ENCODE measurements around the gene DYSF.
A peak's percentile ranks its signal among the peaks of the same experiment; 100 is the strongest.

Gene DYSF

DNA sequence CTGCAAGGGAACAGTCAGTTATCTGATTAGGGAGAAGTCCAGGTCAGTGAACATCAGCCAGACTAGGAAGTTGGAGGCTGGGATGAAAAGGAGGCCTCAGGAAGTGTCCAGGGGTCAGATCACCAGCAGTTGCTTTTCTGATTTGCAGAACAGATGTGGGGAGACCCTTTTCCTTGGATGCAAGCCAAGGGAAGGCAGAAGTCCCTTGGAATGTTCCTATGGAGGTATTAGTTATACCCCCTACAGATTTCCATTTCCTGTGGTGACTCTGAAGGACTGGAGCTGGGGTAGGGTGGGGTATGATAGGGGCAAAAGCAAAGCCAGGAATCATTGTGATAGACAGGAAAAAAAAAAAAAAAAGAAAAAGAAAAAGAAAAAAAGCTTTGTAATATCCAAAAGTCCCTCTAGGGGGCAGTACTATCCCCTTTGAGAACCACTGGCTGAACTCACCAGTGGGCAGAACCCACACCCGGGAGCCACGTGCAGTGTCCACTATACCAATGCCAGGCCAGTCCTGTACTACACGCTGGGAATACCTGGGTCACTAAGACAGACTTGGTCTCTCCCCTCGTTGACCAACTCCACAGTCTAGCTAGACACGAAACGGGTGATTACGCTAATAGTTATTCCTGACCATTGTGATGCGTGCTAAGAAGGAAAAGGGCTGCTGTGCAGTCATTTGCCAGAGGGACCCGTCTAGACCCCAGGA is 7.4 kb downstream of the DYSF start:
- peak overlapping the region; percentile 88 for H3K27ac ChIP-seq
- H3K27me3 ChIP-seq: no peaks in the 10 kb centered on the region
- peaks cover 91 to 100% of the 10 kb centered on the region in 2 experiments for H3K4me1 ChIP-seq (ENCODE audit: control insufficient read depth in 1 of 2, insufficient read depth in 1 of 2, low read depth in 1 of 2, low read length in 1 of 2)
- TF ChIP-seq, protein P1, sequence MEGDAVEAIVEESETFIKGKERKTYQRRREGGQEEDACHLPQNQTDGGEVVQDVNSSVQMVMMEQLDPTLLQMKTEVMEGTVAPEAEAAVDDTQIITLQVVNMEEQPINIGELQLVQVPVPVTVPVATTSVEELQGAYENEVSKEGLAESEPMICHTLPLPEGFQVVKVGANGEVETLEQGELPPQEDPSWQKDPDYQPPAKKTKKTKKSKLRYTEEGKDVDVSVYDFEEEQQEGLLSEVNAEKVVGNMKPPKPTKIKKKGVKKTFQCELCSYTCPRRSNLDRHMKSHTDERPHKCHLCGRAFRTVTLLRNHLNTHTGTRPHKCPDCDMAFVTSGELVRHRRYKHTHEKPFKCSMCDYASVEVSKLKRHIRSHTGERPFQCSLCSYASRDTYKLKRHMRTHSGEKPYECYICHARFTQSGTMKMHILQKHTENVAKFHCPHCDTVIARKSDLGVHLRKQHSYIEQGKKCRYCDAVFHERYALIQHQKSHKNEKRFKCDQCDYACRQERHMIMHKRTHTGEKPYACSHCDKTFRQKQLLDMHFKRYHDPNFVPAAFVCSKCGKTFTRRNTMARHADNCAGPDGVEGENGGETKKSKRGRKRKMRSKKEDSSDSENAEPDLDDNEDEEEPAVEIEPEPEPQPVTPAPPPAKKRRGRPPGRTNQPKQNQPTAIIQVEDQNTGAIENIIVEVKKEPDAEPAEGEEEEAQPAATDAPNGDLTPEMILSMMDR (IDR thresholded peaks at IDR 0.05): no peak
- H3K36me3 ChIP-seq: peaks cover 78% of the 10 kb centered on the region
- H3K9me3 ChIP-seq: no peaks in the 10 kb centered on the region
- H3K4me3 ChIP-seq (ENCODE audit: low read depth in 1 of 2, low read length in 1 of 2): no peak overlapping the region

DNA sequence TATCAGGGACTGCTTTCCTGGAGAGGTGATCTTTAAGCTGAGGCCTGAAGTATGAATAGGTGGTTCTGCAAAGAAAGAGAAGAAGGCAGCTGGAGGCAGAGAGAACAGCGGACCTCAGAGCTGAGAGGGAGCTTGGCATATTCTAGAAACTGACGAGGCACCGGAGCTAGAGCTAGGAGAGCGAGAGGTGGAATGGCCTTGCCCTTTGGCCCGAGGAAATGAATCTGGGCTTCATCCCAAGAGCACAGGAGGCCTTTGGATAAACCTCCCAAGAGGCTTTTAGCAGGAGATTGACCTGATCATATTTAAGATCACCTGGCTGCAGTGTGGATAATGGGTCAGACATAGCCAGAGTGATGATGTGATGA is 7.9 kb downstream of the DYSF start:
- Histone ChIP-seq H3K27ac (peak overlapping the region; percentile 49), H3K36me3 (peaks cover 78% of the 10 kb centered on the region), H3K9me3 (no peaks in the 10 kb centered on the region), H3K27me3 (no peaks in the 10 kb centered on the region), H3K4me3 (ENCODE audit: low read depth in 1 of 2, low read length in 1 of 2) (no peak overlapping the region), H3K4me1 (ENCODE audit: control insufficient read depth in 1 of 2, insufficient read depth in 1 of 2, low read depth in 1 of 2, low read length in 1 of 2) (peaks cover 91 to 100% of the 10 kb centered on the region in 2 experiments)
- TF ChIP-seq, protein P1 (IDR thresholded peaks at IDR 0.05): no peak

DNA sequence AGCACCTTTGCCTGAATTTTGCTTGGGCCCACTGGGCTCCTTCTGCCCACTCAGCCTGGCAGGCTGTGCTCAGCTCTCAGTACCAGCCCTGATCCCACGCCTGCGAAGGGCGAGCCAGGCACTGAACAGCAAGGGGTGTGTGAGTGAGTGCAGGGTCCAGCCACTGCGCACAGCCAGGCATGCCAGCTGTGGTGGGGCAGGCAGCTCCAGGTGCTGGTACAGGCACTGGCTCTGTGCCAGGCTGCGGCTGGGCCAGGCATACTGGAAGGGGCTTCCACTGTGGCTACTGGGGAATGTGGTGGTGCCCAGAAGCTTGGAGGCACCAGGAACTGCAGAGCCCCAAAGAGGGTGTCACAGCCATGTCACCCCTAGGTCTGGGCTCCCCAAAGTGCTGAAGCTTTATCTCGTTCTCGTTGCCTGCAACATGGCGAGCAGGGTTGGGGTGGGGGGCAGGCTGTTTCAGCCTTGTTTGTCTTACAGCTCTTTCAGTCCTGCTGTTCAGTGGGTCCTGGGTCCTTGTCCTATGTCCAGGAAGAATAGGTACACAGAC is 8.8 kb downstream of the DYSF start:
- Histone ChIP-seq H3K27me3 (no peaks in the 10 kb centered on the region), H3K4me3 (ENCODE audit: low read depth in 1 of 2, low read length in 1 of 2) (no peak overlapping the region), H3K9me3 (no peaks in the 10 kb centered on the region), H3K27ac (peak overlapping the region; percentile 49), H3K36me3 (peaks cover 70% of the 10 kb centered on the region), H3K4me1 (ENCODE audit: control insufficient read depth in 1 of 2, insufficient read depth in 1 of 2, low read depth in 1 of 2, low read length in 1 of 2) (peaks cover 91 to 100% of the 10 kb centered on the region in 2 experiments)
- TF ChIP-seq, protein P1 (IDR thresholded peaks at IDR 0.05): no peak

DNA sequence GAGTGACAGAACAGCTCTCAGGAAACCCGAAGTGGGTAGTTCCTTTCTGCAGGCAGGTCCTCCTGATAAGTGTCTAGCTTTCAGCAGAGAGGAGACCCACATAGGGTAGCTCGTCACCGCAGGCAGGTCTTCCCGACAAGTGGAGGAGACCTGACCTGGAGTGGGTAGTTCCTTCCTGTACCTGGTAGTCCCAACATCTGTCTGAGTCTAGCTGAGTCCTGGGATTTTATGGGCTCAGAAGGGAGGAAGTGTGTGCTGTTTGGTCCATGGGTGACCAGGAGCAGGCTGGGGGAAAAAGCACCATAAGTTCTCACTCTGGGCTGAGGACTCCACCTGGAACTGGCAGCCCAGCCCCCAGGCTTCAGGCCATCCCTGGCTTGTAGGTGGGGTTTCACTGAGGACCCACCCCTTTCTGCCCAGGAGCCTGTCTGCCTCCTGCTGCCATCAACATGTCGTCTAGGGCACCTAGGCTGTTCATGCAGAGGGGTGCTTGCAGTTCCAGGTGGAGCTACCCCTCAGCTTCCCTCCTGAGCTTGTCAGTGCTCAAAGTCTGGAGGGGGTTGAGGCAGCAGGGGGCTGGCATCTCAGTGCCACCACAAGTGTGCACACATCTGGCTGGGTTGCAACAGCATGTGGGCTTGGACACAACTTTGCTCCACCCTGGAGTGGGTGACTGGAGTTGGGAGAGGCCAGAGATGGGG is 9.4 kb downstream of the DYSF start:
- Histone ChIP-seq H3K36me3 (peaks cover 66% of the 10 kb centered on the region), H3K27ac (peak overlapping the region; percentile 49), H3K4me1 (ENCODE audit: control insufficient read depth in 1 of 2, insufficient read depth in 1 of 2, low read depth in 1 of 2, low read length in 1 of 2) (peaks cover 91 to 100% of the 10 kb centered on the region in 2 experiments), H3K9me3 (no peaks in the 10 kb centered on the region), H3K4me3 (ENCODE audit: low read depth in 1 of 2, low read length in 1 of 2) (no peak overlapping the region), H3K27me3 (no peaks in the 10 kb centered on the region)
- TF ChIP-seq, protein P1 (IDR thresholded peaks at IDR 0.05): no peak

DNA sequence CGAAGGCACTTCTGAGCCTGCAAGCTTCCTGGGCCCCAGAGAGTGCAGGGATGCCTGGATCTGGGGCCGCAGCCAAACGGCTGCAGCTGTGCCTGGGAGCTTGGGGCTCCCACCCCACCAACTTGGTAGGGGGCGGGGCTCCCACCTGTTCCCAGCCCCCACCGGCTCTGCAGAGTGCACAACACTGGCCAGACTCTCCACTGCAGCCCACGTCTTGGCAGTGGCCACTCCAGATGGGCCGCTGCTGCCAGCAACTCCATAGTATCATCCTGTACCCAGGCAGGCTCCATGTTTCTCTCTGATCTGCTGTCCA is 9.9 kb downstream of the DYSF start:
- TF ChIP-seq, protein P1 (IDR thresholded peaks at IDR 0.05): no peak
- Histone ChIP-seq H3K36me3 (peaks cover 65% of the 10 kb centered on the region), H3K4me3 (ENCODE audit: low read depth in 1 of 2, low read length in 1 of 2) (no peak overlapping the region), H3K27ac (peak overlapping the region; percentile 49), H3K4me1 (ENCODE audit: control insufficient read depth in 1 of 2, insufficient read depth in 1 of 2, low read depth in 1 of 2, low read length in 1 of 2) (peaks cover 92 to 100% of the 10 kb centered on the region in 2 experiments), H3K27me3 (no peaks in the 10 kb centered on the region), H3K9me3 (no peaks in the 10 kb centered on the region)
